22Rv1 (cell line): ENCODE data around the gene DSCAM.

Experiments used
- CTCF ChIP-seq: fragments of 450-650 bp; IDR thresholded peaks from 2 replicates; pipeline ENCODE4 v1.5.1; 2017; ENCODE audit warnings: mild to moderate bottlenecking
- ZFX ChIP-seq: fragments of 450-650 bp; IDR thresholded peaks from 2 replicates; pipeline ENCODE4 v1.6.1; 2017; ENCODE audit warnings: antibody characterized with exemption, borderline replicate concordance

- no peak for TF ChIP-seq CTCF
- TF ChIP-seq ZFX = no peak
Measured at GRCh38 chr21:40768056-40768455, 78.9 kb downstream of the DSCAM start.
